Karpas-422 (cell line): ENCODE results near the gene MYO18B. TPM values are rescaled to one million over a fixed set of nuclear protein-coding genes. Genes with fewer than 3 reads are reported as not detected.
A peak's percentile ranks its signal among the peaks of the same experiment; 100 is the strongest.

ENCODE experiments used
- DNase-seq: peaks from one replicate; pipeline ENCODE4 v3.0.0-alpha.2; 2015
- H2AFZ ChIP-seq: fragments of 200-600 bp; sonication (generic); 2 replicates; pipeline ENCODE4 v1.6.1; 2014; ENCODE audit warnings: antibody characterized with exemption, low read length, mixed read lengths
- H3K27ac ChIP-seq: fragments of 200-600 bp; sonication (generic); 2 replicates; pipeline ENCODE4 v1.5.1; 2014; ENCODE audit warnings: mild to moderate bottlenecking, low read length, moderate library complexity
- H3K27me3 ChIP-seq: fragments of 200-600 bp; sonication (generic); 2 replicates; pipeline ENCODE4 v1.6.1; 2014; ENCODE audit warnings: low read length, mixed read lengths
- H3K36me3 ChIP-seq: fragments of 200-600 bp; sonication (generic); 2 replicates; pipeline ENCODE4 v1.6.1; 2014; ENCODE audit warnings: low read length, mixed read lengths; ENCODE audit not compliant: insufficient read depth
- H3K4me1 ChIP-seq: fragments of 200-600 bp; sonication (generic); 2 replicates; pipeline ENCODE4 v1.6.1; 2014; ENCODE audit warnings: mild to moderate bottlenecking, low read length, mixed read lengths
- H3K4me2 ChIP-seq: fragments of 200-600 bp; sonication (generic); 2 replicates; pipeline ENCODE4 v1.6.1; 2014; ENCODE audit warnings: low read length, low read depth, mild to moderate bottlenecking; ENCODE audit not compliant: poor library complexity, severe bottlenecking
- H3K4me3 ChIP-seq: fragments of 200-600 bp; sonication (generic); 2 replicates; pipeline ENCODE4 v1.5.1; 2014; ENCODE audit warnings: mild to moderate bottlenecking, antibody characterized with exemption, low read length, mixed read lengths
- H3K79me2 ChIP-seq: fragments of 200-600 bp; sonication (generic); 2 replicates; pipeline ENCODE4 v1.6.1; 2014; ENCODE audit warnings: mild to moderate bottlenecking, low read length, mixed read lengths
- H3K9ac ChIP-seq: fragments of 200-600 bp; sonication (generic); 2 replicates; pipeline ENCODE4 v1.6.0; 2014; ENCODE audit warnings: low read length
- H3K9me2 ChIP-seq: fragments of 200-600 bp; sonication (generic), shearing (Covaris generic); replicated peaks from 2 replicates; pipeline ENCODE4 v1.6.0; 2014; ENCODE audit warnings: mild to moderate bottlenecking, low read length, moderate library complexity; ENCODE audit not compliant: insufficient read depth
- H3K9me3 ChIP-seq: fragments of 300-700, 200-600 bp; sonication (generic); 2 replicates; pipeline ENCODE4 v1.6.1; 2014; ENCODE audit warnings: low read length, mixed read lengths
- H4K20me1 ChIP-seq: fragments of 200-600 bp; sonication (generic); 2 replicates; pipeline ENCODE4 v1.6.1; 2014; ENCODE audit warnings: mild to moderate bottlenecking, antibody characterized with exemption, low read length, low read depth; ENCODE audit not compliant: insufficient read depth
- total RNA-seq: library from RNA; depleted of rRNA; stranded (reverse); fragments of >200 nt; shearing (Covaris generic); gene quantifications from 2 replicates; pipeline ENCODE4 v1.2.3, GENCODE V29; 2014; ENCODE audit warnings: low replicate concordance

Gene MYO18B
- total RNA-seq, 1 experiment from 2014 or later, result not detected

- Histone ChIP-seq H3K4me2 (no peak overlapping the region), H3K36me3 (no peaks in the 10 kb centered on the region), H3K27me3 (no peaks in the 10 kb centered on the region), H3K79me2 (no peaks in the 10 kb centered on the region), H2AFZ (no peak overlapping the region), H3K9me2 (no peaks in the 10 kb centered on the region), H4K20me1 (no peaks in the 10 kb centered on the region), H3K4me3 (no peak overlapping the region), H3K27ac (no peak overlapping the region), H3K9me3 (no peaks in the 10 kb centered on the region), H3K4me1 (no peaks in the 10 kb centered on the region), H3K9ac (no peak overlapping the region)
- DNase-seq, result no peak
Observed at GRCh38 chr22:25749420-25750169, 7.6 kb downstream of the MYO18B start.

- H2AFZ ChIP-seq, result no peak overlapping the region
Observed at GRCh38 chr22:25750569-25751173, 8.7 kb downstream of the MYO18B start.

GRCh38 chr22:25751174-25751581, 9.2 kb downstream of the MYO18B start:
- H2AFZ ChIP-seq, result no peak overlapping the region
- H3K4me3 ChIP-seq, result no peak overlapping the region
- no peak overlapping the region for H3K4me2 ChIP-seq
- no peaks in the 10 kb centered on the region for H3K4me1 ChIP-seq
- H3K9ac ChIP-seq, result no peak overlapping the region
- H3K27ac ChIP-seq, result no peak overlapping the region
- H3K36me3 ChIP-seq, result no peaks in the 10 kb centered on the region
- H3K27me3 ChIP-seq, result no peaks in the 10 kb centered on the region
- no peaks in the 10 kb centered on the region for H3K9me2 ChIP-seq
- no peak for DNase-seq
- no peaks in the 10 kb centered on the region for H3K9me3 ChIP-seq
- no peaks in the 10 kb centered on the region for H4K20me1 ChIP-seq
- H3K79me2 ChIP-seq, result no peaks in the 10 kb centered on the region

More at GRCh38 chr22:25750569-25751173, 8.7 kb downstream of the MYO18B start:
- no peaks in the 10 kb centered on the region for H3K27me3 ChIP-seq
- no peaks in the 10 kb centered on the region for H4K20me1 ChIP-seq
- H3K9ac ChIP-seq, result no peak overlapping the region
- H3K27ac ChIP-seq, result no peak overlapping the region
- no peaks in the 10 kb centered on the region for H3K4me1 ChIP-seq
- H3K4me2 ChIP-seq, result no peak overlapping the region
- no peak for DNase-seq
- H3K9me2 ChIP-seq, result no peaks in the 10 kb centered on the region
- no peaks in the 10 kb centered on the region for H3K79me2 ChIP-seq
- H3K36me3 ChIP-seq, result no peaks in the 10 kb centered on the region
- H3K9me3 ChIP-seq, result no peaks in the 10 kb centered on the region
- no peak overlapping the region for H3K4me3 ChIP-seq

DNA sequence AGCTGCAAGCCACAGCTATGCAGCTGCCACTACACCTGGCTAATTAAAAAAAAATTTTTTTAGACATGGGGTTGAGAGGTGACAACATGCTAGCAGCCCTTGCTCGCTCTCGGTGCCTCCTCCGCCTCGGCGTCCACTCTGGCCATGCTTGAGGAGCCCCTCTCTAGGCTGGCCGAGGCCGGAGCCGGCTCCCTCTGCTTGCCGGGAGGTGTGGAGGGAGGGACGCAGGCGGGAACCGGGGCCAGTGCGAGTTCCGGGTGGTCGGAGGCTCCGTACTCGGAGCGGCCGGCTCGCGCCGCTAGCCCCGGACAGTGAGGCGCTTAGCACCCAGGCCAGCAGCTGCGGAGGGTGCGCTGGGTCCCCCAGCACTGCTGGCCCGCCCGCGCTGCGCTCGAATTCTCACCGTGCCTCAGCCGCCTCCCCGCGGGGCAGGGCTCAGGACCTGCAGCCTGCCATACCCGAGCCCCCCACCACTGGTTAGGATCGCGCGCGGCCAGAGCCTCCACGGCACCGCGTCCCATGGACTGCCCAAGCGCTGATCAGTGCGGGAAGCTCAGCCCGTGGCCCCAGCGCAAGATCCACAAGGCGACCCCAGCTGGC, 10.7 kb downstream of the MYO18B start:
- Histone ChIP-seq H3K27ac (no peak overlapping the region), H3K4me3 (no peak overlapping the region), H4K20me1 (no peaks in the 10 kb centered on the region), H3K79me2 (no peaks in the 10 kb centered on the region), H3K4me2 (no peak overlapping the region), H2AFZ (no peak overlapping the region), H3K36me3 (no peaks in the 10 kb centered on the region), H3K9me3 (no peaks in the 10 kb centered on the region), H3K4me1 (no peaks in the 10 kb centered on the region), H3K9me2 (no peaks in the 10 kb centered on the region), H3K9ac (no peak overlapping the region), H3K27me3 (no peaks in the 10 kb centered on the region)
- DNase-seq, result no peak

DNA sequence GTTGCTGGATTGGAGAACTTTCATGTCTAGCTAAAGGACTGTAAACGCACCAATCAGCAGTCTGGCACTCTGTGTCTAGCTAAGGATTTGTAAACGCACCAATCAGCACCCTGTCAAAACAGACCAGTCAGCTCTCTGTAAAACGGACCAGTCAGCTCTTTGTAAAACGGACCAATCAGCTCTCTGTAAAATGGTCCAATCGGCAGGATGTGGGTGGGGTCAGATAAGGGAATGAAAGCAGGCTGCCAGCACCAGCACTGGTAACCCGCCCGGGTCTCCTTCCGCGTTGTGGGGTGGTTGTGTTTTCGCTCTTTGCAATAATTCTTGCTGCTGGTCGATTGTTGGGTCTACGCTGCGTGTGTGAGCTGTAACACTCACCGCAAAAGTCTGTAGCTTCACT, 11.3 kb downstream of the MYO18B start:
- Histone ChIP-seq H3K4me1 (no peaks in the 10 kb centered on the region), H3K9ac (no peak overlapping the region), H3K9me2 (no peaks in the 10 kb centered on the region), H3K27me3 (no peaks in the 10 kb centered on the region), H4K20me1 (no peaks in the 10 kb centered on the region), H3K27ac (no peak overlapping the region), H2AFZ (no peak overlapping the region), H3K79me2 (no peaks in the 10 kb centered on the region), H3K9me3 (no peaks in the 10 kb centered on the region), H3K4me2 (no peak overlapping the region), H3K4me3 (no peak overlapping the region), H3K36me3 (no peaks in the 10 kb centered on the region)
- DNase-seq, result peak; percentile 42

DNA sequence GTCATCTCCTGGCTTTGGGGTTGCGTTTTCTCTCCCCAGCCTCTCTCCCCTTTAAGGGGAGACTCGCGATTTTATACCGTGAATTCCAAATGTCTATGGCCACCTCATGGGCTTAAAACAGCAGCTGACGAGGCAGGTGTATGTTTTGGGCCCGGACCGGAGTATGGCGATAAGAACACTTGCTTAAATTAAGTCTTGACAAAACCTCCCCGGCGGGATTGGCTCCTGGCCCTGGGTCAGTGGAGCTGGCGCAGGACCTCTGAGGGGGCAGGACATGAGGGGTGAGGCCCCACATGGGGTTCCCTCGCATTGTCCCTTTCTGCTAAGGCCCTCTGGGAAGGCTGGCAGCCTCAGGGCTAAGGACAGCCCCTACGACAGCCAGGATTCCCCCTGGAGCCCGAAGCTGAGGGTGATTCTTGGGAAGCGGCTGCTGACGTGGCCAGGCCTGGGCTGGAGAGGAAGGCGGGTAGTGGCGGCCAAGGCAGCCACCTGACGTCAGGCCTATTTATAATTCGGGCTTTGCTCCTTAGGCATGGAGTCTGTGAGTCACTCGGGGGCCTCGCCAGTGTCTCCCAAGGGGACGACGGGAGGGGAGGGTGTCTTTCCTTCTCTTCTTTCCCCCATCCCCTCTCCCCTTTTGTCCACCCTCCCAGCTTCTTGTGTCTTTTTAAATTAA, 12.7 kb downstream of the MYO18B start:
- H3K27me3 ChIP-seq, result no peaks in the 10 kb centered on the region
- no peak overlapping the region for H3K27ac ChIP-seq
- DNase-seq, result no peak
- no peaks in the 10 kb centered on the region for H4K20me1 ChIP-seq
- no peak overlapping the region for H3K9ac ChIP-seq
- no peak overlapping the region for H3K4me3 ChIP-seq
- H3K9me3 ChIP-seq, result no peaks in the 10 kb centered on the region
- no peak overlapping the region for H2AFZ ChIP-seq
- H3K36me3 ChIP-seq, result no peaks in the 10 kb centered on the region
- no peaks in the 10 kb centered on the region for H3K9me2 ChIP-seq
- H3K4me2 ChIP-seq, result no peak overlapping the region
- H3K79me2 ChIP-seq, result no peaks in the 10 kb centered on the region
- H3K4me1 ChIP-seq, result no peaks in the 10 kb centered on the region

DNA sequence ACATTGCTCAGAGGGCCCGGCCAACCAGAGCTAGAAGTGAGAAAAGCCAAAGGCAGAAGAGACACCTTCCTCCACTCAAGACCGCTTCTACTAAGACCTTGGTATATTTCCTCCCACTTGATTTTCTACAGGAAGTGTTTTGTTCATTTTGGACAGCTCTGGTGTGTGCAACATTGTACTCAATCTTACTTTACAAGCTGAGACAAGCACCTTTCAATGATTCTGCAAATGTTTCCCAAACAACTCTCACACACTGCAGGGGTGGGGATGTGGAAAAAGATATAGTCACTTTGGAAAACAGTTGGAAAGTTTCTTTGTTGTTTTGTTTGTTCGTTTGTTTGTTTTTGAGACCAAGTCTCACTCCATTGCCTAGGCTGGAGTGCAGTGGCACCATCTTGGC, 15.7 kb downstream of the MYO18B start:
- Histone ChIP-seq H2AFZ (no peak overlapping the region), H3K9ac (no peak overlapping the region), H3K79me2 (no peaks in the 10 kb centered on the region), H3K36me3 (no peaks in the 10 kb centered on the region), H3K4me3 (no peak overlapping the region), H4K20me1 (no peaks in the 10 kb centered on the region), H3K4me1 (no peaks in the 10 kb centered on the region), H3K27me3 (no peaks in the 10 kb centered on the region), H3K4me2 (no peak overlapping the region), H3K27ac (no peak overlapping the region), H3K9me3 (no peaks in the 10 kb centered on the region), H3K9me2 (no peaks in the 10 kb centered on the region)
- no peak for DNase-seq

DNA sequence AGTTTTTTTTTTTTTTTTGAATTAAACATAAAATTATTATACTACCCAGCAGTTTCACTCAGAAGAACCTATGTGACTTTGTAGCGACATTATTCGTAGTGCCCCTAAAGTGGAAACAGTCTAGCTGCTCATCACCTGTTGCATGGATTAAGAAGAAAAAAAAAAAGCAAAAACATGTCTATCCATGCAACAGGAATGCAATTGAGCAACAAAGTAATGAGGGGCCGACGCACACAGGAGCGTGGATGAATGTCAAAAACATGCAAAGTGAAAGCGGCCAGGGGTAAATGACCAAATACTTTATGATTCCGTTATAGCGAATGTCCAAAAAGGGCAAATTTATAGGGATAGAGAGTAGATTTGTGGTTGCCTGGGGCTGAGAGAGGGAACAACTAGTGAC, 16.3 kb downstream of the MYO18B start:
- Histone ChIP-seq H3K9me2 (no peaks in the 10 kb centered on the region), H2AFZ (no peak overlapping the region), H3K4me1 (no peaks in the 10 kb centered on the region), H3K9ac (no peak overlapping the region), H3K4me3 (no peak overlapping the region), H3K36me3 (no peaks in the 10 kb centered on the region), H3K27ac (no peak overlapping the region), H3K27me3 (no peaks in the 10 kb centered on the region), H3K4me2 (no peak overlapping the region), H3K9me3 (no peaks in the 10 kb centered on the region), H3K79me2 (no peaks in the 10 kb centered on the region), H4K20me1 (no peaks in the 10 kb centered on the region)
- no peak for DNase-seq
